IPS DF 4.7 (cell line): ENCODE data around the gene CAND2.
"Not testable (repeated sequence)": the region's sequence is repeated elsewhere in the genome, so short reads cannot be mapped to it uniquely, and the experiment has no call there.

Source experiments
- DNase-seq: peaks from one replicate; pipeline ENCODE4 v3.0.0-alpha.2; 2013; ENCODE audit warnings: low spot score; ENCODE audit errors: extremely low read depth

Gene CAND2

GRCh38 chr3:12771236-12771635, 25.2 kb upstream of the CAND2 start:
- DNase-seq = no peak

GRCh38 chr3:12772462-12772861, 24.0 kb upstream of the CAND2 start:
- DNase-seq = no peak

GRCh38 chr3:12773030-12773709, 23.3 kb upstream of the CAND2 start:
- DNase-seq = no peak

- no peak for DNase-seq
These were observed 22.8 kb upstream of the CAND2 start for GRCh38 chr3:12773710-12774086.

- DNase-seq = no peak
These were observed 21.9 kb upstream of the CAND2 start for GRCh38 chr3:12774619-12775018.

GRCh38 chr3:12775226-12775625, 21.3 kb upstream of the CAND2 start:
- DNase-seq = no peak

GRCh38 chr3:12775970-12776369, 20.5 kb upstream of the CAND2 start:
- DNase-seq = not testable (repeated sequence)

- DNase-seq = no peak
These were observed 19.3 kb upstream of the CAND2 start for GRCh38 chr3:12777171-12777570.

GRCh38 chr3:12780751-12781150, 15.7 kb upstream of the CAND2 start:
- DNase-seq = no peak

GRCh38 chr3:12782172-12782815, 14.2 kb upstream of the CAND2 start:
- DNase-seq = no peak

- DNase-seq = no peak
These were observed 11.4 kb upstream of the CAND2 start for GRCh38 chr3:12785096-12785495.

- not testable (repeated sequence) for DNase-seq
These were observed 9.1 kb upstream of the CAND2 start for GRCh38 chr3:12787346-12787745.

- not testable (repeated sequence) for DNase-seq
These were observed 8.4 kb upstream of the CAND2 start for GRCh38 chr3:12787967-12788690.

GRCh38 chr3:12791430-12791829, 5.0 kb upstream of the CAND2 start:
- no peak for DNase-seq

- DNase-seq = no peak
These were observed 2.8 kb upstream of the CAND2 start for GRCh38 chr3:12793701-12794100.

- no peak for DNase-seq
These were observed 828 bp downstream of the CAND2 start for GRCh38 chr3:12797124-12797891.

GRCh38 chr3:12797892-12798558, 1.5 kb downstream of the CAND2 start:
- no peak for DNase-seq

GRCh38 chr3:12798559-12799179, 2.2 kb downstream of the CAND2 start:
- DNase-seq = no peak

GRCh38 chr3:12799525-12800440, 3.3 kb downstream of the CAND2 start:
- DNase-seq = no peak

- no peak for DNase-seq
These were observed 6.9 kb downstream of the CAND2 start for GRCh38 chr3:12803371-12803770.
